Smooth muscle cell (in vitro differentiated cells): ENCODE measurements around the gene NT5E. TPM values are rescaled to one million over a fixed set of nuclear protein-coding genes. Genes with fewer than 3 reads are reported as not detected.

ENCODE experiments used
- DNase-seq: peaks from one replicate; lab custom pipeline; 2025; ENCODE audit not compliant: unreplicated experiment; lab: John Stamatoyannopoulos, UW
- H2AFZ ChIP-seq: fragments of 200-600 bp; sonication (generic); 2 replicates; pipeline ENCODE4 v1.6.0; 2016; ENCODE audit warnings: antibody characterized with exemption, low read depth, mild to moderate bottlenecking
- H3F3A ChIP-seq: fragments of 200-600 bp; sonication (generic); 2 replicates; pipeline ENCODE4 v1.6.0; 2017; ENCODE audit warnings: antibody characterized with exemption, low read depth
- H3K27ac ChIP-seq: fragments of 200-600 bp; sonication (generic); 2 replicates; pipeline ENCODE4 v1.5.1; 2016; ENCODE audit warnings: low read depth, mild to moderate bottlenecking
- H3K27me3 ChIP-seq: fragments of 200-600 bp; sonication (generic); 2 replicates; pipeline ENCODE4 v1.6.1; 2016; ENCODE audit warnings: low read depth, mild to moderate bottlenecking
- H3K36me3 ChIP-seq: fragments of 200-600 bp; sonication (generic); 2 replicates; pipeline ENCODE4 v1.5.1; 2016; ENCODE audit warnings: low read depth
- H3K4me1 ChIP-seq: fragments of 200-600 bp; sonication (generic); 2 replicates; pipeline ENCODE4 v1.5.1; 2016; ENCODE audit warnings: low read depth
- H3K4me2 ChIP-seq: fragments of 200-600 bp; sonication (generic); 2 replicates; pipeline ENCODE4 v1.6.0; 2016; ENCODE audit warnings: mild to moderate bottlenecking
- H3K4me3 ChIP-seq: fragments of 200-600 bp; sonication (generic); 2 replicates; pipeline ENCODE4 v1.5.1; 2016; ENCODE audit warnings: mild to moderate bottlenecking
- H3K79me2 ChIP-seq: fragments of 200-600 bp; sonication (generic); 2 replicates; pipeline ENCODE4 v1.6.0; 2016; ENCODE audit warnings: low read depth, mild to moderate bottlenecking
- H3K9ac ChIP-seq: fragments of 200-600 bp; sonication (generic); 2 replicates; pipeline ENCODE4 v1.6.0; 2016; ENCODE audit warnings: low read depth
- H3K9me3 ChIP-seq: fragments of 200-600 bp; sonication (generic); replicated peaks from 2 replicates; pipeline ENCODE4 v1.5.1; 2016; ENCODE audit warnings: low read depth
- H4K20me1 ChIP-seq: fragments of 200-600 bp; sonication (generic); 2 replicates; pipeline ENCODE4 v1.6.0; 2016; ENCODE audit warnings: low read depth
- WGBS: methylation state at CpG from one replicate; pipeline ENCODE4 v1.1.7; 2016; ENCODE audit warnings: low lambda C conversion rate; 5-methylcytosine and 5-hydroxymethylcytosine counted together
- polyA plus RNA-seq: library from polyadenylated mRNA; unstranded; fragments of >200 nt; fragmentation: Nextera tagmentation; extraction: Ambion mirVana; gene quantifications from 2 replicates; pipeline ENCODE4 v1.2.1, GENCODE V29; 2016
- total RNA-seq: library from RNA; depleted of rRNA; stranded (reverse); fragments of >200 nt; gene quantifications from 2 replicates; pipeline ENCODE4 v1.2.3, GENCODE V29; 2014
- TF ChIP-seq, protein P1 (sequence below): fragments of 200-600 bp; sonication (generic); IDR thresholded peaks from 2 replicates; pipeline ENCODE4 v1.5.1; 2017; ENCODE audit warnings: borderline replicate concordance, mild to moderate bottlenecking, antibody characterized with exemption; ENCODE audit not compliant: insufficient read depth, poor library complexity, severe bottlenecking

The NT5E gene
- total and polyA plus RNA-seq, 2 experiments from 2014 or later = 88.6 to 124 TPM

DNA sequence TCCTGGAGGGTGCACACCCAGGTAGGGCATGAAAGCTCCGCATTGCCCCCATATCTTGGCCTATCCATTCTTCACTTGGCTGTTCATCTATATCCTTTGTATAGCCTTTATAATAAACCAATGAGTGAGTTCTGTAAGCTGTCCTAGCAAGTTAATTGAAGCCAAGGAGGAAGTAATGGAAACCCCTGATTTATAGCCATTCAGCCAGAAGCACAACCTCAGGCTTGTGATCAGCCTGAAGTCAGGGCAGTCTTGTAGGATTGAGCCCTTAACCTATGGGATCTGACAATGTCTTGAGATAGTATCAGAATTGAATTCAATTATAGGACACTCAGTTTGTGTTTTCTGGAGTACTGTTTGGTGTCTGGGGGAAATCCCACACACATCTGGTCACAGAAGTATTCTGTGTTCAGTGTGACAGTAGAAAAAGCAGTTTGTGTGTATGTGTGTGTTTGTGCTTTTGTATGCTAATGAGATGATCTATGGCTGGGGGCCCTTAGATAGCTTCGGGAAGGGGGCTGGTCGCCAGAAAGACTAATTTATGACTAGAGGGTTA is 5.7 kb downstream of the NT5E start:
- Histone ChIP-seq H3K79me2 (peaks cover 74% of the 10 kb centered on the region), H3K27me3 (no peaks in the 10 kb centered on the region), H3K4me2 (no peak overlapping the region), H3K4me1 (peaks cover 13% of the 10 kb centered on the region), H3K36me3 (no peaks in the 10 kb centered on the region), H3K27ac (no peak overlapping the region), H3K9ac (no peak overlapping the region), H4K20me1 (peaks cover 33% of the 10 kb centered on the region), H3K4me3 (no peak overlapping the region), H3K9me3 (no peaks in the 10 kb centered on the region), H2AFZ (no peak overlapping the region), H3F3A (peaks cover 10% of the 10 kb centered on the region)
- no peak for DNase-seq
- TF ChIP-seq, protein P1, sequence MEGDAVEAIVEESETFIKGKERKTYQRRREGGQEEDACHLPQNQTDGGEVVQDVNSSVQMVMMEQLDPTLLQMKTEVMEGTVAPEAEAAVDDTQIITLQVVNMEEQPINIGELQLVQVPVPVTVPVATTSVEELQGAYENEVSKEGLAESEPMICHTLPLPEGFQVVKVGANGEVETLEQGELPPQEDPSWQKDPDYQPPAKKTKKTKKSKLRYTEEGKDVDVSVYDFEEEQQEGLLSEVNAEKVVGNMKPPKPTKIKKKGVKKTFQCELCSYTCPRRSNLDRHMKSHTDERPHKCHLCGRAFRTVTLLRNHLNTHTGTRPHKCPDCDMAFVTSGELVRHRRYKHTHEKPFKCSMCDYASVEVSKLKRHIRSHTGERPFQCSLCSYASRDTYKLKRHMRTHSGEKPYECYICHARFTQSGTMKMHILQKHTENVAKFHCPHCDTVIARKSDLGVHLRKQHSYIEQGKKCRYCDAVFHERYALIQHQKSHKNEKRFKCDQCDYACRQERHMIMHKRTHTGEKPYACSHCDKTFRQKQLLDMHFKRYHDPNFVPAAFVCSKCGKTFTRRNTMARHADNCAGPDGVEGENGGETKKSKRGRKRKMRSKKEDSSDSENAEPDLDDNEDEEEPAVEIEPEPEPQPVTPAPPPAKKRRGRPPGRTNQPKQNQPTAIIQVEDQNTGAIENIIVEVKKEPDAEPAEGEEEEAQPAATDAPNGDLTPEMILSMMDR = no peak
- WGBS = 79% methylated on average over 3 of the region's 3 CpGs

DNA sequence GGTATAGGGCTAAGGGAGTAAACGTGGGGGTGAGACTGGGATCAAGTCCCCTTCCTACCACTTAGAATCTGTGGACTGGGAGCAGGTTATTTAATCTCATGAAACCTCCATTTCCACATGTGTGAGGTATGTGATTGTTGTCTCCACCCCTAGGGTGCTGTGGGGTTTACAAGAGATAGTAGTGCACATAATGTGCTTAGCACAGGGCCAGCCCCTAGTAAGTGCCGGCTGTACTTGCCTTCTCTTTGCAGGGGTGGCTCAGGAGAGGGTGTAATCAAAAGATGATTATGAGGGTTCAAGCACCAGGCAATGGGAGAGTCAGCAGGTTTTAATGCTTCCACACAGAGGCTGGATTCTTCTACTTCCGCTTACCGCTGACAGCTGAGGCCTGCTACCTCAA is 6.9 kb downstream of the NT5E start:
- H3F3A ChIP-seq = peaks cover 10% of the 10 kb centered on the region
- H2AFZ ChIP-seq = no peak overlapping the region
- DNase-seq = no peak
- TF ChIP-seq, protein P1 = no peak
- H3K27ac ChIP-seq = no peak overlapping the region
- H3K9ac ChIP-seq = no peak overlapping the region
- H3K4me3 ChIP-seq = no peak overlapping the region
- H3K27me3 ChIP-seq = no peaks in the 10 kb centered on the region
- H3K4me1 ChIP-seq = peaks cover 13% of the 10 kb centered on the region
- WGBS = 88% methylated on average over 4 of the region's 4 CpGs
- no peaks in the 10 kb centered on the region for H3K9me3 ChIP-seq
- H4K20me1 ChIP-seq = peaks cover 23% of the 10 kb centered on the region
- H3K36me3 ChIP-seq = no peaks in the 10 kb centered on the region
- H3K4me2 ChIP-seq = no peak overlapping the region
- H3K79me2 ChIP-seq = peaks cover 61% of the 10 kb centered on the region

DNA sequence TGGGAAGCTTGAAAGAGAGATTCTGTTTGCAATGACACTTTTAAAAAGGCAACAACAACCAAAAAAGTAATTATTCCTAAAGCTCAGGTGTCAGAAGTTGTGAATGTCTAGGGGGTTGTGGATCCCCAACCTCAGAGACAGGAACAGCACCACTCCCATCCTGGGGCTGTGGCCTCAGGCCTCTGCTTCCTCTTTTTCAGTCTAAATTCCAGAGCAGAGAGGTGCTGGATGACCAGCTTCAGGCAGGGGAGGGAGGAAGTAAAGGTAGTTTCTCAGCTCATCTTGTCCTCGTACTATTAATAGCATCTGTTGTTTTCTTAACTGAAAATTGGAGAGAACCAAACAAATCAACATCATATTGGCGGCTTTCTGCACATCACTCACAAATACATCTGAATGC is 8.3 kb downstream of the NT5E start:
- TF ChIP-seq, protein P1 = no peak
- Histone ChIP-seq H3K4me2 (peak overlapping the region; percentile 32), H3K4me1 (peaks cover 13% of the 10 kb centered on the region), H4K20me1 (peaks cover 11% of the 10 kb centered on the region), H3K27me3 (no peaks in the 10 kb centered on the region), H3K36me3 (no peaks in the 10 kb centered on the region), H3K79me2 (peaks cover 49% of the 10 kb centered on the region), H3K4me3 (no peak overlapping the region), H3F3A (peaks cover 10% of the 10 kb centered on the region), H3K27ac (peak overlapping the region; percentile 100), H3K9ac (no peak overlapping the region), H2AFZ (no peak overlapping the region), H3K9me3 (no peaks in the 10 kb centered on the region)
- no peak for DNase-seq
- WGBS = 46% methylated on average over 2 of the region's 2 CpGs

DNA sequence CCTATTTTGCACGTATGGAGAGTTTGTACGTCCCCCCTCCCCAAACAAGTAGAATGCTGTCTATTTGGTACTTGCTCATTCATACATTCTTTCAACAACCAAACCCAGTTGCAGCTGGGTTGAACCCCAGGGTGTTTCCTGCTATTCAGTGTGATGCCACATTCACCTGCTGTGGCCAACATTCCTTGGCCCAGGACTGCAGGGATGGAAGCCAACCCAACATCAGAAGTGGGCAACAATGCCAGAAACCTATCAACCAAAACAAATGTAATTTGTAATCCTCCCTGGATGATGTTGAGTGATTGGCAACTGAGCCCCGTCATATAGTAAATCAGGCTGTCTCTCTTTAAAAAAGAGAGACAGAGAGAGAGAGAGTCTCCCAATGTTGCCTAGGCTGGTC is 8.9 kb downstream of the NT5E start:
- H3K27ac ChIP-seq = peak overlapping the region; percentile 100
- no peak overlapping the region for H3K4me3 ChIP-seq
- H3K9ac ChIP-seq = no peak overlapping the region
- no peak for DNase-seq
- no peaks in the 10 kb centered on the region for H3K36me3 ChIP-seq
- peaks cover 5% of the 10 kb centered on the region for H4K20me1 ChIP-seq
- H3K79me2 ChIP-seq = peaks cover 43% of the 10 kb centered on the region
- 94% methylated on average over 3 of the region's 3 CpGs for WGBS
- H3K4me2 ChIP-seq = peak overlapping the region; percentile 32
- H3K9me3 ChIP-seq = no peaks in the 10 kb centered on the region
- peaks cover 16% of the 10 kb centered on the region for H3F3A ChIP-seq
- TF ChIP-seq, protein P1 = no peak
- H3K4me1 ChIP-seq = peaks cover 16% of the 10 kb centered on the region
- H2AFZ ChIP-seq = no peak overlapping the region
- H3K27me3 ChIP-seq = no peaks in the 10 kb centered on the region
